Measurements from ENCODE around the gene RBM38.

Gene RBM38

GRCh38 chr20:57402206-57403125, 11.3 kb downstream of the RBM38 start:
- TF ChIP-seq EZH2phosphoT487 (IDR thresholded peaks at IDR 0.05; ENCODE audit: low read depth) (no peak), CTCF (IDR thresholded peaks at IDR 0.05; ENCODE audit: low read depth, low read length) (no peak)
- no peaks in the 10 kb centered on the region for H3K27me3 ChIP-seq (ENCODE audit: low read depth, low read length)
- H3K4me1 ChIP-seq (ENCODE audit: low read length): peaks cover 44% of the 10 kb centered on the region
- H3K9me3 ChIP-seq (ENCODE audit: insufficient read depth, low read length): no peaks in the 10 kb centered on the region
- H3K27ac ChIP-seq (ENCODE audit: low read length): no peak overlapping the region
- no peak overlapping the region for H2AFZ ChIP-seq (ENCODE audit: low read depth, low read length)
- no peak overlapping the region for H3K4me3 ChIP-seq (ENCODE audit: low read length)
- H3K9ac ChIP-seq (ENCODE audit: low read length): no peak overlapping the region
- peaks cover 80% of the 10 kb centered on the region for H4K20me1 ChIP-seq (ENCODE audit: insufficient read depth, low read length)
- H3K4me2 ChIP-seq (ENCODE audit: low read length): no peak overlapping the region
- peaks cover 88% of the 10 kb centered on the region for H3K79me2 ChIP-seq (ENCODE audit: low read length)
- peaks cover 81% of the 10 kb centered on the region for H3K36me3 ChIP-seq (replicated peaks; ENCODE audit: low read depth, low read length)

- no peak for TF ChIP-seq CTCF (IDR thresholded peaks at IDR 0.05; ENCODE audit: low read depth, low read length)
- no peak for TF ChIP-seq EZH2phosphoT487 (IDR thresholded peaks at IDR 0.05; ENCODE audit: low read depth)
- no peak overlapping the region for H3K9ac ChIP-seq (ENCODE audit: low read length)
- H3K27ac ChIP-seq (ENCODE audit: low read length): no peak overlapping the region
- peaks cover 80% of the 10 kb centered on the region for H3K79me2 ChIP-seq (ENCODE audit: low read length)
- H3K4me3 ChIP-seq (ENCODE audit: low read length): no peak overlapping the region
- no peaks in the 10 kb centered on the region for H3K27me3 ChIP-seq (ENCODE audit: low read depth, low read length)
- no peak overlapping the region for H2AFZ ChIP-seq (ENCODE audit: low read depth, low read length)
- no peak overlapping the region for H3K4me2 ChIP-seq (ENCODE audit: low read length)
- H3K36me3 ChIP-seq (replicated peaks; ENCODE audit: low read depth, low read length): peaks cover 83% of the 10 kb centered on the region
- peaks cover 36% of the 10 kb centered on the region for H3K4me1 ChIP-seq (ENCODE audit: low read length)
- peaks cover 83% of the 10 kb centered on the region for H4K20me1 ChIP-seq (ENCODE audit: insufficient read depth, low read length)
- H3K9me3 ChIP-seq (ENCODE audit: insufficient read depth, low read length): no peaks in the 10 kb centered on the region
Observed at GRCh38 chr20:57403216-57403615, 12.0 kb downstream of the RBM38 start.

- no peaks in the 10 kb centered on the region for H3K9me3 ChIP-seq (ENCODE audit: insufficient read depth, low read length)
- H3K36me3 ChIP-seq (replicated peaks; ENCODE audit: low read depth, low read length): peaks cover 86% of the 10 kb centered on the region
- no peak overlapping the region for H2AFZ ChIP-seq (ENCODE audit: low read depth, low read length)
- H3K4me1 ChIP-seq (ENCODE audit: low read length): peaks cover 28% of the 10 kb centered on the region
- no peak overlapping the region for H3K4me3 ChIP-seq (ENCODE audit: low read length)
- H3K9ac ChIP-seq (ENCODE audit: low read length): no peak overlapping the region
- peaks cover 91% of the 10 kb centered on the region for H4K20me1 ChIP-seq (ENCODE audit: insufficient read depth, low read length)
- H3K4me2 ChIP-seq (ENCODE audit: low read length): no peak overlapping the region
- no peaks in the 10 kb centered on the region for H3K27me3 ChIP-seq (ENCODE audit: low read depth, low read length)
- no peak for TF ChIP-seq EZH2phosphoT487 (IDR thresholded peaks at IDR 0.05; ENCODE audit: low read depth)
- TF ChIP-seq CTCF (IDR thresholded peaks at IDR 0.05; ENCODE audit: low read depth, low read length): no peak
- peaks cover 72% of the 10 kb centered on the region for H3K79me2 ChIP-seq (ENCODE audit: low read length)
- no peak overlapping the region for H3K27ac ChIP-seq (ENCODE audit: low read length)
Observed at GRCh38 chr20:57404006-57404405, 12.8 kb downstream of the RBM38 start.

GRCh38 chr20:57404419-57405072, 13.3 kb downstream of the RBM38 start:
- H3K9me3 ChIP-seq (ENCODE audit: insufficient read depth, low read length): no peaks in the 10 kb centered on the region
- peaks cover 96% of the 10 kb centered on the region for H4K20me1 ChIP-seq (ENCODE audit: insufficient read depth, low read length)
- peaks cover 90% of the 10 kb centered on the region for H3K36me3 ChIP-seq (replicated peaks; ENCODE audit: low read depth, low read length)
- H3K27me3 ChIP-seq (ENCODE audit: low read depth, low read length): no peaks in the 10 kb centered on the region
- peaks cover 67% of the 10 kb centered on the region for H3K79me2 ChIP-seq (ENCODE audit: low read length)
- H3K9ac ChIP-seq (ENCODE audit: low read length): no peak overlapping the region
- H2AFZ ChIP-seq (ENCODE audit: low read depth, low read length): no peak overlapping the region
- H3K4me1 ChIP-seq (ENCODE audit: low read length): peaks cover 23% of the 10 kb centered on the region
- H3K27ac ChIP-seq (ENCODE audit: low read length): no peak overlapping the region
- TF ChIP-seq CTCF (IDR thresholded peaks at IDR 0.05; ENCODE audit: low read depth, low read length) (no peak), EZH2phosphoT487 (IDR thresholded peaks at IDR 0.05; ENCODE audit: low read depth) (no peak)
- no peak overlapping the region for H3K4me2 ChIP-seq (ENCODE audit: low read length)
- no peak overlapping the region for H3K4me3 ChIP-seq (ENCODE audit: low read length)
